Pancreas (tissue), 10 donors: Measurements from ENCODE around the gene ARHGAP32. TPM values are rescaled to one million over a fixed set of nuclear protein-coding genes. Genes with fewer than 3 reads are reported as not detected.

Source experiments
- ATAC-seq, 4 donors: fragments of 200-7000 bp; cut with Tn5 transposase; one replicate each; pipeline versions ENCODE4 v1.8.0 to v1.9.1; 2020; ENCODE audit warnings: mild to moderate bottlenecking in 4 of 4, moderate library complexity in 4 of 4
- DNase-seq, 6 donors: peaks; one replicate each; pipeline ENCODE4 v3.0.0-alpha.2; 2020
- FAIRE-seq: peaks from 2 replicates; lab custom pipeline; 2012; peaks lifted over from hg19 to GRCh38; lab: Jason Lieb, UNC
- H3K27ac ChIP-seq, 4 donors: fragments of 200-600 bp; sonication (generic); 1 replicate in 3 of 4; 2 replicates in 1 of 4; pipeline versions ENCODE4 v1.5.0 to v1.8.0; 2020
- H3K27me3 ChIP-seq, 4 donors: fragments of 200-600 bp; one replicate each; pipeline ENCODE4 v1.8.0; 2021
- H3K36me3 ChIP-seq, 3 donors: fragments of 200-600 bp; sonication (generic) in 1 of 3; one replicate each; pipeline versions ENCODE4 v1.5.0 to v1.8.0; 2020 to 2021
- H3K4me1 ChIP-seq, 3 donors: fragments of 200-600 bp; one replicate each; pipeline ENCODE4 v1.8.0; 2021
- H3K4me3 ChIP-seq, 4 donors: fragments of 200-600 bp; sonication (generic) in 2 of 4; one replicate each; pipeline versions ENCODE4 v1.5.0 to v1.8.0; 2020 to 2021
- H3K9me3 ChIP-seq, 4 donors: fragments of 200-600 bp; one replicate each; pipeline ENCODE4 v1.8.0; 2021
- WGBS, 2 donors: extraction: QIAGEN DNeasy Blood & Tissue Kit; methylation state at CpG; one replicate each; pipeline ENCODE4 v1.1.7; 2013; 5-methylcytosine and 5-hydroxymethylcytosine counted together
- intact Hi-C, 3 donors: fragments of 100-400 bp; cut with DNase I; formaldehyde crosslinking; loops; one replicate each; pipeline versions ENCODE4 v1.11.1 to v1.14.2; 2022
- polyA plus RNA-seq, 2 donors: library from polyadenylated mRNA; stranded (reverse); fragments of 200-250 nt; gene quantifications; one replicate each; pipeline ENCODE4 v1.2.3, GENCODE V29; 2013
- total RNA-seq, 6 donors: library from RNA; stranded (reverse); fragmentation: NEBNext Ultra II Directional in 4 of 6; extraction: Animal tissue kit (Norgen Biotek cat#: 25700) in 4 of 6; gene quantifications; one replicate each; pipeline versions ENCODE4 v1.2.1 to v1.2.4, GENCODE V29; 2021 to 2023
- TF ChIP-seq, protein P1 (sequence below), 4 donors: fragments of 200-600 bp; sonication (generic) in 3 of 4; IDR thresholded peaks; one replicate each; pipeline versions ENCODE4 v1.5.0 to v1.8.0; 2021; ENCODE audit warnings: antibody characterized with exemption in 4 of 4
- donor health status: healthy with polysubstance abuse.
- donor health status: DM: no; HTN: no; CAD: no; lungs with moderate emphysema.
- donor health status: DM: no; HTN: no; CAD: no.
- donor health status: control.
- donor health status: control.
- donor health status: Bipolar disorder and iron deficiency.
- donor health status: DM: yes; HTN: yes; CAD: no.
- donor health status: DM: no; HTN: no; CAD: no.
- donor health status: DM: no; HTN: no; CAD: no.
- donor health status: DM: yes; HTN: yes; CAD: no.

ARHGAP32 gene
- total and polyA plus RNA-seq, 8 donors = 5.0 to 36.6 (median 22.3) TPM

DNA sequence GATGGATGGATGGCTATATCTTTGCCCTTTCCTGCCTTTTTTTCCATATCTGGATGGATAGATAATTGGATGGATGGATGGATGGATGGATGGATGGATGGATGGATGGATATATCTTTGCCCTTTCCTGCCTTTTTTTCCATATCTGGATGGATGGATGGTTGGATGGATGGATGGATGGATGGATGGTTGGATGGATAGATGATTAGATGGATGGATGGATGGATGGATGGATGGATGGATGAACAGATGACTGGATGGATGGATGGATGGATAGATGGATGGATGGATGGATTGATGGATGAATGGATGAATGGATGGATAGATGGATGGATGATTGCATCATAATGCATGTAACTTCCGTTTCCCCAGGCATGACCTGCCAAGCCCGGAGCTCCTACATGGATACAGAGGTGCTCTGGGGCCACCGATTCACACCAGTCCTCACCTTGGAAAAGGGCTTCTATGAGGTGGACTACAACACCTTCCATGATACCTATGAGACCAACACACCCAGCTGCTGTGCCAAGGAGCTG is 276.0 kb downstream of the ARHGAP32 start:
- Histone ChIP-seq H3K27me3 (no peaks in the 10 kb centered on the region), H3K27ac (no peak overlapping the region), H3K4me1 (no peaks in the 10 kb centered on the region), H3K36me3 (no peaks in the 10 kb centered on the region), H3K9me3 (no peaks in the 10 kb centered on the region), H3K4me3 (no peak overlapping the region)
- DNase-seq (no peak), ATAC-seq (no peak), FAIRE-seq (no peak)
- 76 to 79% methylated on average over 3 of the region's 3 CpGs for WGBS, 2 donors
- TF ChIP-seq, protein P1, sequence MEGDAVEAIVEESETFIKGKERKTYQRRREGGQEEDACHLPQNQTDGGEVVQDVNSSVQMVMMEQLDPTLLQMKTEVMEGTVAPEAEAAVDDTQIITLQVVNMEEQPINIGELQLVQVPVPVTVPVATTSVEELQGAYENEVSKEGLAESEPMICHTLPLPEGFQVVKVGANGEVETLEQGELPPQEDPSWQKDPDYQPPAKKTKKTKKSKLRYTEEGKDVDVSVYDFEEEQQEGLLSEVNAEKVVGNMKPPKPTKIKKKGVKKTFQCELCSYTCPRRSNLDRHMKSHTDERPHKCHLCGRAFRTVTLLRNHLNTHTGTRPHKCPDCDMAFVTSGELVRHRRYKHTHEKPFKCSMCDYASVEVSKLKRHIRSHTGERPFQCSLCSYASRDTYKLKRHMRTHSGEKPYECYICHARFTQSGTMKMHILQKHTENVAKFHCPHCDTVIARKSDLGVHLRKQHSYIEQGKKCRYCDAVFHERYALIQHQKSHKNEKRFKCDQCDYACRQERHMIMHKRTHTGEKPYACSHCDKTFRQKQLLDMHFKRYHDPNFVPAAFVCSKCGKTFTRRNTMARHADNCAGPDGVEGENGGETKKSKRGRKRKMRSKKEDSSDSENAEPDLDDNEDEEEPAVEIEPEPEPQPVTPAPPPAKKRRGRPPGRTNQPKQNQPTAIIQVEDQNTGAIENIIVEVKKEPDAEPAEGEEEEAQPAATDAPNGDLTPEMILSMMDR (IDR thresholded peaks at IDR 0.05) = no peak
- intact Hi-C loops = no loop called here

DNA sequence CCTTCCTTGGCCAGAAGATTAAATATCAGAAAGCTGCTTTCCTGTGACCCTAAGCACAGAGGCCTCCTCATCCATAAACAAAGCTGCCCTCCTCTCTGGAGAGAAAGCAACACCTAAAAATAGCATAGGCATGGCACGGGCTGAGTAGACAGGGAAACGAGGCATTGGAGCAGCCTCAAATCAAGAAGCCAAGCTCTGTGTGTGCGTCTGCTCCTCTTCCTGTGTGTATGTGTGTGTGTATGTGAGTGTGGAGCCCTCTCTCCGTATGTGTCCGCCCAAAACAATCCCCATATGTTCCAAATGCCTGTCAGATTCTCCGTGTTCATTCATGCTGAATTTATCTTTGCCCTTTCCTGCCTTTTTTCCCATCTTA is 277.0 kb downstream of the ARHGAP32 start:
- intact Hi-C loops = no loop called here
- no peaks in the 10 kb centered on the region for H3K27me3 ChIP-seq
- H3K9me3 ChIP-seq = no peaks in the 10 kb centered on the region
- no peak for DNase-seq
- no peak overlapping the region for H3K4me3 ChIP-seq
- WGBS, 2 donors = 88 to 92% methylated on average over 6 of the region's 6 CpGs
- TF ChIP-seq, protein P1 (IDR thresholded peaks at IDR 0.05) = no peak
- FAIRE-seq = no peak
- no peak overlapping the region for H3K27ac ChIP-seq
- no peaks in the 10 kb centered on the region for H3K4me1 ChIP-seq
- H3K36me3 ChIP-seq = no peaks in the 10 kb centered on the region
- ATAC-seq = no peak

Other genes with a start within 250 kb of the ARHGAP32 start
- gene TP53AIP1, start 249.5 kb downstream of the ARHGAP32 start, total RNA-seq = under 1 TPM in 4 of 6 donors, not detected in 2; 0.12 to 0.19 (median 0.13) TPM
- 1 to 10 TPM in 1 of 2 donors, under 1 TPM in 1; 0.70 to 1.0 TPM for gene TP53AIP1, start 249.5 kb downstream of the ARHGAP32 start, polyA plus RNA-seq
- gene BARX2, start 183.5 kb upstream of the ARHGAP32 start, total RNA-seq = 1 to 10 TPM; 4.1 to 9.9 (median 5.2) TPM
- 1 to 10 TPM; 3.8 to 7.8 TPM for gene BARX2, start 183.5 kb upstream of the ARHGAP32 start, polyA plus RNA-seq